GM12878 (cell line): ENCODE data around the gene C1orf174. TPM values are rescaled to one million over a fixed set of nuclear protein-coding genes. Genes with fewer than 3 reads are reported as not detected.

ENCODE experiments used
- ATAC-seq: fragments of 200-7000 bp; cut with Tn5 transposase; 3 replicates; pipeline ENCODE4 v1.9.1; 2020; ENCODE audit warnings: mild to moderate bottlenecking, moderate library complexity
- Bru-seq: library from RNA; stranded (reverse); fragments of 400-500 nt; gene quantifications from one replicate; lab custom pipeline; 2021; lab: Mats Ljungman, UMichigan
- BruChase-seq, 2 experiments: library from RNA; stranded (reverse); fragments of 400-500 nt; gene quantifications; one replicate each; lab custom pipeline; 2021; lab: Mats Ljungman, UMichigan
- BruUV-seq: library from RNA; stranded (reverse); fragments of 400-500 nt; replicated peaks from 2 replicates; lab custom pipeline; 2021; lab: Mats Ljungman, UMichigan
- CTCF ChIA-PET: fragments of 300-600 bp; sonication (Branson Sonifier 250); formaldehyde crosslinking; extraction: SDS; loops from one replicate; lab custom pipeline; 2021; ENCODE audit warnings: inconsistent platforms; lab: Yijun Ruan, JAX
- POLR2A ChIA-PET: fragments of 350-600 bp; formaldehyde crosslinking; extraction: SDS; loops from one replicate; lab custom pipeline; 2021; ENCODE audit warnings: inconsistent platforms; lab: Charles Lee
- RAD21 ChIA-PET: fragments of 300-600 bp; sonication (Branson Sonifier 250); formaldehyde crosslinking; loops from one replicate; lab custom pipeline; 2023; ENCODE audit warnings: antibody characterized with exemption; ENCODE audit not compliant: unreplicated experiment; lab: Charles Lee
- SMC1A ChIA-PET: fragments of 300-600 bp; sonication (Branson Sonifier 250); formaldehyde crosslinking; loops from one replicate; lab custom pipeline; 2023; ENCODE audit not compliant: unreplicated experiment, uncharacterized antibody; lab: Charles Lee
- DNase-seq: peaks from one replicate; pipeline ENCODE4 v3.0.0-alpha.2; 2011; ENCODE audit warnings: low read depth, low spot score
- FAIRE-seq: peaks from 3 replicates; lab custom pipeline; 2011; peaks lifted over from hg19 to GRCh38; lab: Jason Lieb, UNC
- H2AFZ ChIP-seq: 2 replicates; pipeline ENCODE4 v1.6.0; 2011; ENCODE audit warnings: low read depth, low read length, control low read depth; ENCODE audit not compliant: control insufficient read depth
- H3K27ac ChIP-seq: 2 replicates; pipeline ENCODE4 v1.5.1; 2011; ENCODE audit warnings: control low read depth; ENCODE audit not compliant: control insufficient read depth, insufficient read depth
- H3K27me3 ChIP-seq, 2 experiments: replicated peaks in 1 of 2; 2 replicates each; pipeline versions ENCODE4 v1.6.0 to v1.6.1; 2011; ENCODE audit warnings: low read length in 1 of 2; ENCODE audit not compliant: control insufficient read depth in 2 of 2, insufficient read depth in 2 of 2
- H3K36me3 ChIP-seq, 2 experiments: 2 replicates each; pipeline ENCODE4 v1.5.1; 2011; ENCODE audit warnings: low read length in 1 of 2; ENCODE audit not compliant: control insufficient read depth in 2 of 2, insufficient read depth in 2 of 2
- H3K4me1 ChIP-seq: 2 replicates; pipeline ENCODE4 v1.6.1; 2011; ENCODE audit warnings: mild to moderate bottlenecking, low read length, moderate library complexity, mixed read lengths; ENCODE audit not compliant: control insufficient read depth, insufficient read depth
- H3K4me2 ChIP-seq: 2 replicates; pipeline ENCODE4 v1.6.0; 2011; ENCODE audit warnings: control low read depth; ENCODE audit not compliant: control insufficient read depth, insufficient read depth
- H3K4me3 ChIP-seq: fragments of 200-600 bp; sonication (generic); 2 replicates; pipeline ENCODE4 v1.5.1; 2016
- H3K79me2 ChIP-seq: 2 replicates; pipeline ENCODE4 v1.6.0; 2011; ENCODE audit warnings: low read length; ENCODE audit not compliant: control insufficient read depth, insufficient read depth
- H3K9ac ChIP-seq: 2 replicates; pipeline ENCODE4 v1.8.0; 2011; ENCODE audit warnings: low read length, control low read depth, mixed read lengths; ENCODE audit not compliant: control insufficient read depth, insufficient read depth
- H3K9me3 ChIP-seq: replicated peaks from 3 replicates; pipeline ENCODE4 v1.5.1; 2011; ENCODE audit warnings: mild to moderate bottlenecking, low read length; ENCODE audit not compliant: control insufficient read depth, insufficient read depth
- H4K20me1 ChIP-seq: 2 replicates; pipeline ENCODE4 v1.6.0; 2011; ENCODE audit not compliant: control insufficient read depth, insufficient read depth
- CREM ChIP-seq: IDR thresholded peaks from 2 replicates; pipeline ENCODE4 v1.6.1; 2014; ENCODE audit warnings: antibody characterized with exemption, low read depth
- ESRRA ChIP-seq: IDR thresholded peaks from 2 replicates; pipeline ENCODE4 v1.6.1; 2012; ENCODE audit warnings: mild to moderate bottlenecking, low read length, improper control_type of control experiment
- NFYB ChIP-seq: IDR thresholded peaks from 2 replicates; pipeline ENCODE4 v1.6.1; 2011; ENCODE audit warnings: low read depth, mild to moderate bottlenecking, low read length, improper control_type of control experiment, moderate library complexity; ENCODE audit not compliant: insufficient read depth
- POLR2AphosphoS5 ChIP-seq: IDR thresholded peaks from 2 replicates; pipeline ENCODE4 v1.6.1; 2011; ENCODE audit warnings: mild to moderate bottlenecking, low read length, inconsistent platforms
- SMARCA5 ChIP-seq: fragments of 450-650 bp; IDR thresholded peaks from 2 replicates; pipeline ENCODE4 v1.6.1; 2017; ENCODE audit warnings: mild to moderate bottlenecking
- WGBS: methylation state at CpG from one replicate; pipeline ENCODE4 v1.1.6; 2016; ENCODE audit warnings: low lambda C conversion rate; ENCODE audit not compliant: insufficient replicate concordance, insufficient coverage; ENCODE audit errors: missing lambda C conversion rate; 5-methylcytosine and 5-hydroxymethylcytosine counted together
- in situ Hi-C: fragments of 300-500 bp; cut with MboI; formaldehyde crosslinking; loops from 9 replicates; pipeline ENCODE4 v1.14.3; 2018; ENCODE audit warnings: mixed read lengths
- intact Hi-C: fragments of 100-400 bp; cut with micrococcal nuclease; formaldehyde crosslinking; loops from one replicate; pipeline ENCODE4 v1.14.2; 2022; ENCODE audit not compliant: unreplicated experiment
- long read RNA-seq, 2 experiments: library from polyadenylated mRNA; unstranded; transcript quantifications; one replicate each; pipeline ENCODE4 v2.0.0, GENCODE V29; 2019 to 2020
- polyA minus RNA-seq, 3 experiments: library from RNA; depleted of rRNA, polyadenylated mRNA; stranded (reverse); fragments of >200 nt; gene quantifications; 2 replicates each; pipeline ENCODE4 v1.2.3, GENCODE V29; 2011
- polyA plus RNA-seq, 11 experiments: library from polyadenylated mRNA; depleted of rRNA in 4 of 11; unstranded in 6 of 11; stranded (reverse) in 5 of 11; fragments of >200 nt; fragmentation: Nextera tagmentation in 4 of 11; fragmentation: Illumina TruSeq in 1 of 11; extraction: Ambion mirVana in 4 of 11; extraction: Trizol in 1 of 11; gene quantifications; 1 replicate in 1 of 11; 2 replicates in 10 of 11; pipeline versions ENCODE4 v1.2.1 to v1.2.3, GENCODE V29; 2011 to 2016; ENCODE audit warnings: inconsistent platforms in 2 of 11, missing spikeins in 2 of 11, low read depth in 1 of 11
- total RNA-seq, 4 experiments: library from RNA; depleted of rRNA in 3 of 4; stranded (reverse); fragments of >200 nt in 3 of 4; fragmentation: Illumina TruSeq in 1 of 4; extraction: Trizol in 1 of 4; gene quantifications; 2 replicates each; pipeline versions ENCODE4 v1.2.1 to v1.2.3, GENCODE V29; 2013 to 2021
- TF ChIP-seq, protein P1 (sequence below): IDR thresholded peaks from 2 replicates; pipeline ENCODE4 v1.6.1; 2011; ENCODE audit warnings: low read depth, mild to moderate bottlenecking, low read length, moderate library complexity, borderline replicate concordance; ENCODE audit errors: extremely low read depth
- TF ChIP-seq, protein P2 (sequence below): fragments of 450-650 bp; IDR thresholded peaks from 2 replicates; pipeline ENCODE4 v1.6.1; 2016; ENCODE audit warnings: mild to moderate bottlenecking, moderate library complexity, borderline replicate concordance

The C1orf174 gene
- 22.6 and 23.8 TPM in 2 replicates for total RNA-seq (2013; cell fraction: nucleolus; rRNA removed)
- total RNA-seq (2014; rRNA removed) (25.0 and 28.3 TPM in 2 replicates), total RNA-seq (2014; rRNA removed; fragmentation: Illumina TruSeq; extraction: Trizol) (19.9 and 21.3 TPM in 2 replicates), total RNA-seq (2021) (16.9 and 18.6 TPM in 2 replicates), polyA plus RNA-seq (2011; rRNA removed) (34.3 and 35.3 TPM in 2 replicates), polyA plus RNA-seq (2014; fragmentation: Illumina TruSeq; extraction: Trizol) (25.8 TPM in 2 replicates), polyA plus RNA-seq (2014; fragmentation: Nextera tagmentation; extraction: Ambion mirVana) (10 to 100 TPM; 17.5 to 20.9 TPM), polyA plus RNA-seq (2014; rRNA removed) (25.1 and 26.0 TPM in 2 replicates), polyA plus RNA-seq (2016; fragmentation: Nextera tagmentation; extraction: Ambion mirVana) (10 to 100 TPM; 32.2 to 35.4 TPM), polyA minus RNA-seq (2011; rRNA and poly(A)+ RNA removed) (21.4 and 22.7 TPM in 2 replicates), Bru-seq, nascent RNA (percentile 75 among the genes with signal in this experiment), BruChase-seq, experiment 1, labeled RNA remaining after a 6-hour chase (percentile 84 among the genes with signal in this experiment), BruChase-seq, experiment 2, labeled RNA remaining after a 2-hour chase (percentile 84 among the genes with signal in this experiment)
- polyA plus RNA-seq (2011; ENCODE audit: low read depth) = 17.9 TPM
- 41.9 and 43.6 TPM in 2 replicates for polyA plus RNA-seq (2011; cell fraction: cytosol; rRNA removed)
- 43.0 and 43.7 TPM in 2 replicates for polyA plus RNA-seq (2011; cell fraction: nucleus; rRNA removed)
- 21.0 and 21.5 TPM in 2 replicates for polyA plus RNA-seq (2012)
- 13.2 and 16.3 TPM in 2 replicates for polyA minus RNA-seq (2011; cell fraction: cytosol; rRNA and poly(A)+ RNA removed)
- 8.2 and 12.7 TPM in 2 replicates for polyA minus RNA-seq (2011; cell fraction: nucleus; rRNA and poly(A)+ RNA removed)
- long read RNA-seq, experiment 1, transcript C1orf174-201 (4 exons, 1,666 nt) = major isoform, 48 of 55 reads
- long read RNA-seq, experiment 1, partial matches to known transcripts = 3 of 55 reads
- long read RNA-seq, experiment 1, other reads (novel, unspliced or antisense) = 4 of 55 reads
- long read RNA-seq, experiment 2, transcript C1orf174-201 (4 exons, 1,666 nt) = major isoform, 261 of 292 reads
- long read RNA-seq, experiment 2, partial matches to known transcripts = 2 of 292 reads
- long read RNA-seq, experiment 2, other reads (novel, unspliced or antisense) = 29 of 292 reads

DNA sequence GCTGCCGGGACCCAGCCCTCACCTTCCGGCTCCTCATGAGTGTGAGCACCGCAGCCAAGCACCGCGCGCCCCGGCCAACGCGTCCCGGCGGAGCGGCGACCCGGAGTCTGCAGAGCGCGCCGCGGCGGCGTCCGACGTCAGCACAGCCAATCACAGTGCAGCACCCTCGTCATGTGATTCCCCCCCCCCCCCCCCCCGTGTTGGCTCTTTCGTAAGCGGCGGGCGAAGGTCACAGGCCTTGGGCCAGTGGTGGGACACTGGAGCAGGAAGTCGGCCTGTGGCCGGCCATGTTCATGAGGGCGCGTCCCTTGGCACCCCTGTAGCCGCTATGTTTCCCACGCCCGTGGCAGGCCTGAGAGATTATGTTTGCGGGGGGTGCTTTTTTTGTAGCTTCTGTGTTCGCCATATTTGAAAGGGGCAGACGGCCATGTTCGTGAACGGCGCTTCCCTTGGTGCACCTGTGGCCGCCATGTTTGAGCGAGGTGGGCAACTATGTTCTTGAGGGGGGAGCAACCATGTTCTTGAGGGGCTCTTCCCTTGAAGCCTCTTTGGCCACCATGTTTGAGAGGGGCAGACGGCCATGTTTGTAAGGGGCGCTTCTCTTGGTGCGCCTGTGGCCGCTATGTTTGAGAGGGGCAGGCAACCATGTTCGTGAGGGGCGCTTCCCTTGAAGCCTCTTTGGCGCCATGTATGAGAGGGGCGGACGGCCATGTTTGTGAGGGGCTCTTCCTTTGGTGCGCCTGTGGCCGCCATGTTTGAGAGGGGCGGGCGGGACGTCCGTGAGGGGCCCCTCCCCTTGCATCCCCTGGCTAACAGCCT lies at the start of gene C1orf174:
C1orf174 (minus strand) TSS at position 123 of the 819 bp plus-strand sequence; CDS start at position 37, 86 bp downstream.
- peak; percentile 88 for ATAC-seq
- in situ Hi-C loops = no loop called here
- WGBS = 1% methylated on average over 39 of the region's 58 CpGs
- TF ChIP-seq POLR2AphosphoS5 = peak; percentile 73
- TF ChIP-seq, protein P1, sequence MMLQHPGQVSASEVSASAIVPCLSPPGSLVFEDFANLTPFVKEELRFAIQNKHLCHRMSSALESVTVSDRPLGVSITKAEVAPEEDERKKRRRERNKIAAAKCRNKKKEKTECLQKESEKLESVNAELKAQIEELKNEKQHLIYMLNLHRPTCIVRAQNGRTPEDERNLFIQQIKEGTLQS = no peak
- TF ChIP-seq CREM = peak; percentile 17; the same call in 1 of the 2 replicates
- TF ChIP-seq NFYB = peak; percentile 52; the same call in 1 of the 2 replicates
- peak; percentile 77; the same call in 1 of the 2 replicates for TF ChIP-seq ESRRA
- TF ChIP-seq, protein P2, sequence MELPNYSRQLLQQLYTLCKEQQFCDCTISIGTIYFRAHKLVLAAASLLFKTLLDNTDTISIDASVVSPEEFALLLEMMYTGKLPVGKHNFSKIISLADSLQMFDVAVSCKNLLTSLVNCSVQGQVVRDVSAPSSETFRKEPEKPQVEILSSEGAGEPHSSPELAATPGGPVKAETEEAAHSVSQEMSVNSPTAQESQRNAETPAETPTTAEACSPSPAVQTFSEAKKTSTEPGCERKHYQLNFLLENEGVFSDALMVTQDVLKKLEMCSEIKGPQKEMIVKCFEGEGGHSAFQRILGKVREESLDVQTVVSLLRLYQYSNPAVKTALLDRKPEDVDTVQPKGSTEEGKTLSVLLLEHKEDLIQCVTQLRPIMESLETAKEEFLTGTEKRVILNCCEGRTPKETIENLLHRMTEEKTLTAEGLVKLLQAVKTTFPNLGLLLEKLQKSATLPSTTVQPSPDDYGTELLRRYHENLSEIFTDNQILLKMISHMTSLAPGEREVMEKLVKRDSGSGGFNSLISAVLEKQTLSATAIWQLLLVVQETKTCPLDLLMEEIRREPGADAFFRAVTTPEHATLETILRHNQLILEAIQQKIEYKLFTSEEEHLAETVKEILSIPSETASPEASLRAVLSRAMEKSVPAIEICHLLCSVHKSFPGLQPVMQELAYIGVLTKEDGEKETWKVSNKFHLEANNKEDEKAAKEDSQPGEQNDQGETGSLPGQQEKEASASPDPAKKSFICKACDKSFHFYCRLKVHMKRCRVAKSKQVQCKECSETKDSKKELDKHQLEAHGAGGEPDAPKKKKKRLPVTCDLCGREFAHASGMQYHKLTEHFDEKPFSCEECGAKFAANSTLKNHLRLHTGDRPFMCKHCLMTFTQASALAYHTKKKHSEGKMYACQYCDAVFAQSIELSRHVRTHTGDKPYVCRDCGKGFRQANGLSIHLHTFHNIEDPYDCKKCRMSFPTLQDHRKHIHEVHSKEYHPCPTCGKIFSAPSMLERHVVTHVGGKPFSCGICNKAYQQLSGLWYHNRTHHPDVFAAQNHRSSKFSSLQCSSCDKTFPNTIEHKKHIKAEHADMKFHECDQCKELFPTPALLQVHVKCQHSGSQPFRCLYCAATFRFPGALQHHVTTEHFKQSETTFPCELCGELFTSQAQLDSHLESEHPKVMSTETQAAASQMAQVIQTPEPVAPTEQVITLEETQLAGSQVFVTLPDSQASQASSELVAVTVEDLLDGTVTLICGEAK = peak; percentile 72; the same call in 1 of the 2 replicates
- 0 out of 2 replicates have a peak, but pooled peaks have one; percentile 0 for TF ChIP-seq SMARCA5

More for the DNA sequence above, at the start of gene C1orf174:
- H3K9ac ChIP-seq = peak within 1 kb of the TSS; percentile 87
- no peaks in the 10 kb centered on the region for H3K4me1 ChIP-seq
- intact Hi-C loops = loop anchor here (1.0 to 5.0 kb wide), 2 partner anchors 43 to 103 kb away; partner anchors contain the start of genes CEP104, DFFB and LRRC47
- H3K27ac ChIP-seq = peak within 1 kb of the TSS; percentile 93
- H4K20me1 ChIP-seq = no peaks in the 10 kb centered on the region
- POLR2A ChIA-PET = interaction anchor here (1.0 kb wide), 1 partner anchor 43 kb away, joined by 4 read pairs; the partner anchor contains the start of genes CEP104 and DFFB
- H2AFZ ChIP-seq = peak within 1 kb of the TSS; percentile 97
- peak within 1 kb of the TSS; percentile 88 for H3K4me2 ChIP-seq
- H3K27me3 ChIP-seq = no peaks in the 10 kb centered on the region
- RAD21 ChIA-PET = interaction anchor here (0.8 to 1.5 kb wide), 6 partner anchors 12 to 126 kb away, joined by 3 to 6 read pairs (median 4); partner anchors contain the start of genes DFFB and LRRC47
- peaks cover 27% of the 10 kb centered on the region for H3K79me2 ChIP-seq
- TSS peak; percentile 81 for BruUV-seq
- peak; percentile 94 for DNase-seq
- FAIRE-seq = peak; percentile 99
- H3K36me3 ChIP-seq = no peaks in the 10 kb centered on the region
- no peaks in the 10 kb centered on the region; the same call in 2 of the 3 replicates for H3K9me3 ChIP-seq
- SMC1A ChIA-PET = interaction anchor here (1.3 to 1.4 kb wide), 2 partner anchors 16 to 43 kb away, joined by 5 to 7 read pairs; partner anchors contain the start of genes CEP104 and DFFB
- CTCF ChIA-PET = interaction anchor here (0.9 to 1.8 kb wide), 3 partner anchors 9 to 52 kb away, joined by 3 to 9 read pairs (median 4); partner anchors contain the start of genes CEP104 and DFFB
- peak within 1 kb of the TSS; percentile 82 for H3K4me3 ChIP-seq
